ENCODE data around the gene CNOT2.
A peak's percentile ranks its signal among the peaks of the same experiment; 100 is the strongest.
"Not testable (repeated sequence)": the region's sequence is repeated elsewhere in the genome, so short reads cannot be mapped to it uniquely, and the experiment has no call there.

The CNOT2 gene

GRCh38 chr12:70366581-70367257 is 123.5 kb downstream of the CNOT2 start:
- peak; percentile 54 to 57 for DNase-seq

DNA sequence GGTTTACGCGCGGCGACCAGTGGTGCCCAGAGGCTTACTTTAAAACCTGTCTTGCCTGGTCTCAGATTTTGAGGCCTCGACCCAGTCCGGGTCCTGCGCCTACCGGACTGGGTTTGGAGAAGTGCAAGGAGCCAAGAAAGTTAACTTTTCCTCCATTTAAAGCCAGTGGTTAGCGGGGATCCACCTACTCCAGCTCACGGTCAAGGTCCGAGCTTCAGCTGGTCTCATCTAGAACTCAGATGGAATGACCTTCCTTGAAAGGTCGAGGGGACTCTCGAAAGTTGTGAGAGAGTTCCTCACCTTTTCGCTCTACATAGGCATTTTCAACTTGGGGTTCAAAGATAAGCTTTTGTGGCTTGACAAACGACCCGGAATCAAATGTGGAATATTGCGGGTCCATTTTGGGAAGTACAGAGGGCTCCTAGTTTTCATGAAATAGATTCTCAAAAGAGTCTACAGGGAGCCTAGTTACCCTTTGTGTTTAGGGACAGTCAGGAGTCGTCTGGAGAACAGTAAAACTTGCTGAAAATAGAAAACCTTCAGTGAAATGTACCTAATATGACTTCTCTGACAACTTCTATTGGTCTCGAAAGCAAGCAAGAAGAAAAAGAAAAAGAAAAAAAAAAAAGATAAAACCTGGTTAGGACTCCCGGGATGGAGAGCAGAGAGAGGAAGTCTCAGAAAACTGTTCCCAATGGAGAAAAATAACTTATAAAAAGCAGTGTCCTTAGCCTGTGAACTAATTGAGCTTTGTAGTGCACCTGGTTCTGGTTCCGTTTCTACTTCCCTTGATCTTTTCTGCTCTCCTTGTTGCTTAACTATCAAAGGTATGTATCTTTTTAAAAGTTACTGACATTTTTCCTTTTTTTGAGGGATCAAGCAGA is 124.3 kb downstream of the CNOT2 start:
- no peak for DNase-seq

DNA sequence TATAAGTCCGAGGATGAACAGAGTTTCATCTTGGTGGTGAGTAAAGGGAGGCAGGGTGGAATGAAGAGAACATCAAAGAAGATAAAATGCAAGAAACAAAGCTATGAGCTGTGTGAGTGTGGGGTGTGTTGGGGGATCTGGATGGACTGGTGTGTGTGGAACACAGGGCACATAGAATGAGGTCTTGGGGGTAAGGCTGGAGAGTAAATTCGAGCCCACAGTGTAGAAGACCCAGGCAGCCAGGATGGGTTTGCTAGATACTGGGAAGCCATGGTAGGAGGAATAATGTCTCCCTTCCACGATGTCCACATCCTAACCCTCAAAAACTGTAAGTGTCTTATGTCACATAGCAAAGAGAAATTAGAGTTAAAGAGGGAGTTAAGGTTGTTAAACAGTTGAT is 129.6 kb downstream of the CNOT2 start:
- no peak for DNase-seq

DNA sequence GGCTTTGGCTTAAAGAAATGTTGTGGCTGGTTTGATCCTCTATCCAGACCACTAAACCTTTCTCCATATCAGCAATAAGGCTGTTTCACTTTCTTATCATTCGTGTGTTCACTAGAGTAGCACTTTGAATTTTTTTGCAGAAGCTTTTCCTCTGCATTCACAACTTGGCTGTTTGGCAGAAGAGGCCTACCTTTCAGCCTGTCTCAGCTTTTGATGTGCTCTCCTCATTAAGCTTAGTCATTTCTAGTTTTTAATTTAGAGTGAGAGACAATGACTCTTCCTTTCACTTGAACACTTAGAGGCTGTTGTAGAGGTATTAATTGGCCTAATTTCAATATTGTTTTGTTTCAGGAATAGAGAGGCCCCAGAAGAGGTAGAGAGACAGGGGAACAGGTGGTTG is 136.6 kb downstream of the CNOT2 start:
- DNase-seq: no peak

- no peak for DNase-seq
Observed at GRCh38 chr12:70383484-70383883, 140.3 kb downstream of the CNOT2 start.

DNA sequence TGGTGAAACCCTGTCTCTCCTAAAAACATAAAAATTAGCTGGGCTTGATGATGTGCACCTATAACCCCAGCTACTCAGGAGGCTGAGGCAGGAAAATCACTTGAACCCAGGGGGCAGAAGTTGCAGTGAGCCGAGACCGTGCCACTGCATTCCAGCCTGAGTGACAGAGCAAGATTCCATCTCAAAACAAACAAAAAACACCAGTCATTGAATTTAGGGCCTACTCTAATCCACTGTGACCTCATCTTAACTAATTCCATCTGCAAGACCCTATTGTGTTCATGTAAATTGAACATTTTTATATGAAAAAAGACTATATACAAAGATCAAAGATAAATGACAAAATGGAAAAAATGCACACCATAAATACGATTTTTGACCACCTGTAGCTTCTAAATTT is 140.7 kb downstream of the CNOT2 start:
- DNase-seq: no peak

- DNase-seq: no peak
Observed at GRCh38 chr12:70386771-70387170, 143.5 kb downstream of the CNOT2 start.

- DNase-seq: no peak
Observed at GRCh38 chr12:70389678-70390077, 146.4 kb downstream of the CNOT2 start.

- not testable (repeated sequence) for DNase-seq
Observed at GRCh38 chr12:70392631-70393030, 149.4 kb downstream of the CNOT2 start.

DNA sequence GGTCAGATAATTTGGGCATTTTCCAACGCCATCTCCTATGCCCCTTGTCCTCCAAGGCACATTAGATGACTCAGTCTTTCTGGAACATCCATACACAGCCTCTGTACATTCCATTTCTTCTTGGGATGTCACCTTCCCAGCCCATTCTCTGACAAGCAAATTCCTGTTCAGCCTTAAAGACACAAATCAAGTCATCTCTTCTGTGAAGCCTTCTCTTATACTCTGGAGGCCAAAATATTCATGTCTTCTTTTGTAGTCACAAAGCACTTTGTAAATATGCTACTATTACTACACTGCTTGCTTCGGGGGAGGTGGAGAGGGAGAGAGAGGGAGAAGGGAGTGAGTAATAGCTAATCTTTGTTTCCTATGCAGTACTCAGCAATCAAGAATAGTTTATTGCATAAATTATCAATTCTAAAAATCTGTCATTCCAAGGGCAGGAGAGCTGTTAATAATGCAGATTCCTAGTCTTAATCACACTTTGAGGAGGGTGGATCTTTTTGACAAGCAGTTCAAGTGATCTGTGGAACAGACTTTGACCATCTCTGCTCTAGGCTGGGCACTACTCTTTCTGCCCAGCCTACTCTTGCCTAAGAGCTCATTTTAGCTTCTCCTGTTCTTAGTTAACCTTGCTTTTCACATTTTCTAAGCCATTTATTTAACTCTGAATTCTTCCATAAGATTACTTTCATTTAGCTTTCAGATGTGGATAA is 150.7 kb downstream of the CNOT2 start:
- DNase-seq: no peak

DNA sequence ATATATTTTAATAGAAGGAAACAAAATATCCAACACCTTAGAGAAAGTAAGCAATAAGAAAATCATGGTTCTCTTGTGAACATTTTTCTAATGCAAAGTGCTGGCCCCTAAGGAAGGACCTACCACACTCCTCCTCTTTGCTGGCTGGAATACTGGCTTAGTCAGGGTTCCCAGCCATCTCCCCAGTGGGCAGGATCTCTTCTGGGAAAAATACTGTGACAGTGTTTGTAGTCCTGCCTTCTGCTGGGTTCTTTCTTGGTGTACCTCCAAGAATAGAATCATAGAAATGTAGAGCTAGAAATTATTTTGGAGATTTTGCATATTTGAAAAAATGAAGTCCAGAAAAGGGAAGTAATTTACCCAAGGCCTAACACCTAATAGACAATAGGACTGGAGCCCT is 154.8 kb downstream of the CNOT2 start:
- DNase-seq: no peak

- DNase-seq: no peak
Observed at GRCh38 chr12:70398862-70399261, 155.6 kb downstream of the CNOT2 start.

- DNase-seq: no peak
Observed at GRCh38 chr12:70399311-70399710, 156.1 kb downstream of the CNOT2 start.

- no peak for DNase-seq
Observed at GRCh38 chr12:70400124-70400523, 156.9 kb downstream of the CNOT2 start.

GRCh38 chr12:70402597-70402996 is 159.4 kb downstream of the CNOT2 start:
- DNase-seq: no peak

- no peak for DNase-seq
Observed at GRCh38 chr12:70403826-70404225, 160.6 kb downstream of the CNOT2 start.
